ENCODE measurements around the gene MMAB. TPM values are rescaled to one million over a fixed set of nuclear protein-coding genes. Genes with fewer than 3 reads are reported as not detected.

The MMAB gene
- total and polyA plus RNA-seq, 2 donors (not counting 3 experiments of a cell fraction or from before 2014, with no cell fraction given) = 39.1 to 46.0 TPM

DNA sequence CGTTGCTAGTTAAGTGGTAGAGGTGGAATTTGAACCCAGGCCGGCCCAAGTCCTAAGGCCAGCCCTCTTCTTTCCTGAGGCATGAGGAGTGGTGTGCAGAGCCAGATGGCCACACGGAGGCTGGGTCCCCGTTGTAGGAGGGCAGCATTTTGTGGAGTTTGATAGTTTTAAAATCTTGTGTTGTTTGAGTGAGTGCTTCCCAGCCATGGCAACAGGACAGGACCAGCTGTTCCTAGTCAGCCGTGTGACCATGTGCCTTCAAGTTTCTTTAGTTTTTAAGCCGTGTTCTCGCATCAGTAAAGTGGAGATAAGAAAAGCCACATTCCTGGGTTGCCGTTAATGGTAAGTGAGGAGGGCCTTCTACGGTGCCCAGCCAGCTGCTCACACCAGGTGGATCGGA is 51.5 kb downstream of the MMAB start:
- POLR2A ChIA-PET = no interaction called here
- no TSS peak for BruUV-seq (replicated peaks)

More for the DNA sequence above, 51.5 kb downstream of the MMAB start:
- no peak overlapping the region for H3K4me3 ChIP-seq (replicated peaks in 1 of 3; ENCODE audit: insufficient read depth in 1 of 3, low read depth in 1 of 3, low read length in 3 of 3)
- dilution Hi-C loops (cut with MboI; ENCODE audit: extremely low pct_ligation_motif_present, low sequenced_read_pairs) (no loop called here), intact Hi-C loops (cut with micrococcal nuclease) (no loop called here)
- H3K9ac ChIP-seq (replicated peaks; ENCODE audit: extremely low read depth, insufficient read depth, low read length) = no peak overlapping the region
- TF ChIP-seq MYC (IDR thresholded peaks at IDR 0.05; ENCODE audit: low read depth, low read length) (no peak), POLR2AphosphoS5 (IDR thresholded peaks at IDR 0.05; ENCODE audit: insufficient read depth, low read depth, low read length) (no peak), GATA2 (IDR thresholded peaks at IDR 0.05; ENCODE audit: insufficient read depth, insufficient read length, low read depth, low read length) (no peak), CTCF (IDR thresholded peaks at IDR 0.05; ENCODE audit: extremely low read depth in 1 of 2, insufficient read depth in 1 of 2, low read depth in 1 of 2, low read length in 2 of 2) (no peak), JUN (IDR thresholded peaks at IDR 0.05; ENCODE audit: borderline replicate concordance, insufficient read depth, insufficient read length, low read depth) (no peak), POLR2A (IDR thresholded peaks at IDR 0.05; ENCODE audit: low read depth, low read length) (no peak), FOS (IDR thresholded peaks at IDR 0.05; ENCODE audit: borderline replicate concordance, insufficient read depth, low read length) (no peak), MAX (IDR thresholded peaks at IDR 0.05; ENCODE audit: insufficient read depth, insufficient read length) (no peak), EZH2 (IDR thresholded peaks at IDR 0.05; ENCODE audit: borderline replicate concordance, low read depth, low read length, severe bottlenecking) (no peak)
- H3K4me2 ChIP-seq (ENCODE audit: insufficient read depth, low read length) = no peak overlapping the region
- H3K9me3 ChIP-seq (replicated peaks; ENCODE audit: control insufficient read depth, insufficient read depth, low read length) = no peaks in the 10 kb centered on the region
- H3K4me1 ChIP-seq (ENCODE audit: control insufficient read depth, extremely low read depth, insufficient read depth, low read length) = peaks cover 27% of the 10 kb centered on the region
- CTCF ChIA-PET = interaction anchor here (0.6 to 2.1 kb wide), 2 partner anchors 23 to 253 kb away, joined by 5 to 8 read pairs; no protein-coding TSS in a partner anchor
- H2AFZ ChIP-seq (ENCODE audit: low read depth, low read length) = no peak overlapping the region
- no peaks in the 10 kb centered on the region for H3K27me3 ChIP-seq (ENCODE audit: control insufficient read depth in 2 of 2, insufficient read depth in 2 of 2, low read length in 2 of 2)
- H4K20me1 ChIP-seq (replicated peaks; ENCODE audit: control insufficient read depth, extremely low read depth, insufficient read depth, low read length) = no peaks in the 10 kb centered on the region
- H3K79me2 ChIP-seq (ENCODE audit: control insufficient read depth, insufficient read depth, low read length) = no peaks in the 10 kb centered on the region
- H3K9me1 ChIP-seq (replicated peaks; ENCODE audit: control insufficient read depth, extremely low read depth, insufficient read depth, low read length) = no peaks in the 10 kb centered on the region
- H3K36me3 ChIP-seq (ENCODE audit: control insufficient read depth in 2 of 2, extremely low read depth in 1 of 2, insufficient read depth in 2 of 2, low read length in 2 of 2) = peaks cover 0 to 42% of the 10 kb centered on the region in 2 experiments
- FAIRE-seq (no peak), DNase-seq (ENCODE audit: low read depth, low spot score) (no peak)
- no peak overlapping the region for H3K27ac ChIP-seq (ENCODE audit: insufficient read depth, low read depth, low read length)

Measured in endothelial cell of umbilical vein (primary cell).